Mammary epithelial cell (primary cell): ENCODE data around the gene RASSF8.

Source experiments
- EZH2 ChIP-seq: IDR thresholded peaks from 2 replicates; pipeline ENCODE4 v1.6.1; 2012; ENCODE audit warnings: low read length, inconsistent platforms, borderline replicate concordance
- TF ChIP-seq, protein P1 (sequence below), 2 donors: IDR thresholded peaks in 1 of 2; conservative IDR thresholded peaks in 1 of 2; 2 replicates each; pipeline ENCODE4 v1.5.1; 2011 to 2012; ENCODE audit warnings: inconsistent platforms in 2 of 2, low read length in 2 of 2, mild to moderate bottlenecking in 2 of 2, control low read depth in 1 of 2, low read depth in 1 of 2; ENCODE audit not compliant: insufficient read depth in 1 of 2; ENCODE audit errors: extremely low read depth in 1 of 2

DNA sequence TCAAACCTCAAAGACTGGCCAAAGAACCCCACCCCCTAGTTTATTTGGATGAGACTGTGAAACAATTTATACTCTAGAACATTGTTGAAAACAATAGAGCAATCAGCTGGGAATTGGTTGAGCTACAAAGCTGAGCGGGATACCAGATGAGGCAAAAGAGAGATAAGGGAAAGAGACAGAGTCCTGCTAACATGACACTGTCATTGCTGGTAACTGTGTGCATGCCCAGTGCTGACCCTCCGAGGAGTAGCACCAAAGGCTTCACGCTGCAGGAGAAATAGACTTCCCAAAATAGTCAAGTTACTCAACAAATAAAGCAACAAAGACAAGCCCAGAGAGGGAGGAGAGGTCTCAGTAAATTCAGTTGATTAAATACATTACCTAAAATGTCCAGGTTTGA lies 63.6 kb downstream of the RASSF8 start:
- TF ChIP-seq, protein P1, sequence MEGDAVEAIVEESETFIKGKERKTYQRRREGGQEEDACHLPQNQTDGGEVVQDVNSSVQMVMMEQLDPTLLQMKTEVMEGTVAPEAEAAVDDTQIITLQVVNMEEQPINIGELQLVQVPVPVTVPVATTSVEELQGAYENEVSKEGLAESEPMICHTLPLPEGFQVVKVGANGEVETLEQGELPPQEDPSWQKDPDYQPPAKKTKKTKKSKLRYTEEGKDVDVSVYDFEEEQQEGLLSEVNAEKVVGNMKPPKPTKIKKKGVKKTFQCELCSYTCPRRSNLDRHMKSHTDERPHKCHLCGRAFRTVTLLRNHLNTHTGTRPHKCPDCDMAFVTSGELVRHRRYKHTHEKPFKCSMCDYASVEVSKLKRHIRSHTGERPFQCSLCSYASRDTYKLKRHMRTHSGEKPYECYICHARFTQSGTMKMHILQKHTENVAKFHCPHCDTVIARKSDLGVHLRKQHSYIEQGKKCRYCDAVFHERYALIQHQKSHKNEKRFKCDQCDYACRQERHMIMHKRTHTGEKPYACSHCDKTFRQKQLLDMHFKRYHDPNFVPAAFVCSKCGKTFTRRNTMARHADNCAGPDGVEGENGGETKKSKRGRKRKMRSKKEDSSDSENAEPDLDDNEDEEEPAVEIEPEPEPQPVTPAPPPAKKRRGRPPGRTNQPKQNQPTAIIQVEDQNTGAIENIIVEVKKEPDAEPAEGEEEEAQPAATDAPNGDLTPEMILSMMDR (conservative IDR thresholded peaks at IDR 0.05 in 1 of 2, IDR thresholded peaks at IDR 0.05 in 1 of 2; ENCODE audit: extremely low read depth in 1 of 2, insufficient read depth in 1 of 2, low read depth in 1 of 2, low read length in 2 of 2) = no peak
- no peak for TF ChIP-seq EZH2
